GM10248 (cell line): ENCODE measurements around the gene FAM217A.
"Not testable (repeated sequence)": the region's sequence is repeated elsewhere in the genome, so short reads cannot be mapped to it uniquely, and the experiment has no call there.

Experiments
- CTCF ChIA-PET: fragments of 300-600 bp; sonication (Branson Sonifier 250); formaldehyde crosslinking; extraction: SDS; loops from one replicate; lab custom pipeline; 2021; ENCODE audit warnings: antibody characterized with exemption; lab: Yijun Ruan, JAX
- POLR2A ChIA-PET: fragments of 350-650 bp; sonication (Branson Sonifier 250); formaldehyde crosslinking; extraction: SDS; loops from one replicate; lab custom pipeline; 2020; ENCODE audit warnings: antibody characterized with exemption; lab: Yijun Ruan, JAX
- DNase-seq: peaks from one replicate; pipeline ENCODE4 v3.0.0; 2012; ENCODE audit errors: extremely low spot score
- TF ChIP-seq, protein P1 (sequence below): IDR thresholded peaks from 2 replicates; pipeline ENCODE4 v1.5.1; 2012; ENCODE audit warnings: mild to moderate bottlenecking, low read depth; ENCODE audit errors: extremely low read depth, missing control alignments, control extremely low read depth

FAM217A gene

DNA sequence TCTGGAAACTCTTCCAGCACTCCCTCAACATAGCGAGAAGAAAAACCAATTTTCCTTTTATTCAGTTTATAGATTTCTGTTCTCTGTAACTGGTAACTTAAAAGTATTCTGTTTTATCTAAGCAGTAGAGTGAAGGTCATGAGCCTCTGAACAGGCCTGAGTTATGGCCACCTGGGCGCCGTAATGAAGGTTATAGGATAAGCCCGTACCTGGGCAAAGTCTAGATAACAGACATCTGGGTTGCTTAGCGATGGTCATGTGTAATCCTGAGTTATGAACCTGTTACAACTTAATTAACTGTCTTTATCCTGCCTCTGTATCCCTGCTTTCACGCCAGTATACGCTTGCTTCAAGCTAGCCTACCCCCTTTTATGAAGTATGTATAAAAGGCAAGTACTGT is 13.0 kb upstream of the FAM217A start:
- POLR2A ChIA-PET: no interaction called here
- CTCF ChIA-PET: no interaction called here
- TF ChIP-seq, protein P1, sequence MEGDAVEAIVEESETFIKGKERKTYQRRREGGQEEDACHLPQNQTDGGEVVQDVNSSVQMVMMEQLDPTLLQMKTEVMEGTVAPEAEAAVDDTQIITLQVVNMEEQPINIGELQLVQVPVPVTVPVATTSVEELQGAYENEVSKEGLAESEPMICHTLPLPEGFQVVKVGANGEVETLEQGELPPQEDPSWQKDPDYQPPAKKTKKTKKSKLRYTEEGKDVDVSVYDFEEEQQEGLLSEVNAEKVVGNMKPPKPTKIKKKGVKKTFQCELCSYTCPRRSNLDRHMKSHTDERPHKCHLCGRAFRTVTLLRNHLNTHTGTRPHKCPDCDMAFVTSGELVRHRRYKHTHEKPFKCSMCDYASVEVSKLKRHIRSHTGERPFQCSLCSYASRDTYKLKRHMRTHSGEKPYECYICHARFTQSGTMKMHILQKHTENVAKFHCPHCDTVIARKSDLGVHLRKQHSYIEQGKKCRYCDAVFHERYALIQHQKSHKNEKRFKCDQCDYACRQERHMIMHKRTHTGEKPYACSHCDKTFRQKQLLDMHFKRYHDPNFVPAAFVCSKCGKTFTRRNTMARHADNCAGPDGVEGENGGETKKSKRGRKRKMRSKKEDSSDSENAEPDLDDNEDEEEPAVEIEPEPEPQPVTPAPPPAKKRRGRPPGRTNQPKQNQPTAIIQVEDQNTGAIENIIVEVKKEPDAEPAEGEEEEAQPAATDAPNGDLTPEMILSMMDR: no peak
- no peak for DNase-seq

DNA sequence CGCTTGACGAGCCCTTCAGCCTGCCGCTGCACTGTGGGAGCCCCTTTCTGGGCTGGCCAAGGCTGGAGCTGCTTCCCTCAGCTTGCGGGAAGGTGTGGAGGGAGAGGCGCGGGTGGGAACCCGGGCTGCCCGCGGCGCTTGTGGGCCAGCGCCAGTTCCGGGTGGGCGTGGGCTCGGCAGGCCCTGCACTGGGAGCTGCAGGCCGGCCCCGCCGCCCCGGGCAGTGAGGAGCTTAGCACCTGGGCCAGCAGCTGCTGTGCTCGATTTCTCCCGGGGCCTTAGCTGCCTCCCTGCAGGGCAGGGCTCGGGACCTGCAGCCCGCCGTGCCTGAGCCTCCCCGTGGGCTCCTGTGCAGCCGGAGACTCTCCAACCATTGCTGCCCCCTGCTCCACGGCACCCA is 11.1 kb upstream of the FAM217A start:
- POLR2A ChIA-PET, CTCF ChIA-PET, DNase-seq: not testable (repeated sequence)

DNA sequence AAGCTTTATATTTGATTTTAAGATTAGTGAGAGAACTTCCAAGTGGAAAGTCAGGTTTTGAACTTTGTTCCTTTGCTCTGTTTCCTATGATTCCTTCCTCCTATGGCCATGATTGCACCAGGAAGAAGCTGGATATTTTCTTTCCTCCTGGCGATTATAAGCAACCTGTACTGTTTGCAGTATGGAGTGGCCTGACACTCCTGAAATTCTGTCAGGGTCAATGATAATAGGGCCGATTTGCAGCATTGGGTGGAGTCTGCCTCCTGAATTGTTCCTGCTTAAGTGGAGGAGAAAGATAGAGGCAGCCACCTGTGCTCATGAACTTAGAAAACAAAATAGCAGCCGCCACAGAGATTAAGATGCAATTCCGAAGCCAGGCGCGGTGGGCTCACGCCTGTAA is 9.8 kb upstream of the FAM217A start:
- ChIA-PET CTCF (no interaction called here), POLR2A (no interaction called here)
- no peak for DNase-seq
- TF ChIP-seq, protein P1: no peak

DNA sequence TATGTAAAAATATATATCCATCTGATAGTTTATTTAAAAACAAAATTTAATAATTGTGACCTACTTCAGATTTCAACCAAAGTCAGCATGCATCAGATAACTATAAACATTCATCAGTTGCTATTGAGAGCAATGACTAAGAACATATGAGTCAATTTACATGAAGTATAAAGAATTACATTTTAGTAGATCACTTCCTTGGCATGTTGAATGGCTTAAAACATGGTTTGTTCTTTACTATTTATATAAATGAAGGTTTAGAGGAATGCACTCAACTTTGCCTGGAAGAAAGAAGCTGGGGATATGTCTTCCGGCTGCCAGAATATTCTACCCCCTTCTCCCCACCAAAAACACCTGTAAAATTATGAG is 6.4 kb upstream of the FAM217A start:
- POLR2A ChIA-PET: no interaction called here
- CTCF ChIA-PET: no interaction called here

DNA sequence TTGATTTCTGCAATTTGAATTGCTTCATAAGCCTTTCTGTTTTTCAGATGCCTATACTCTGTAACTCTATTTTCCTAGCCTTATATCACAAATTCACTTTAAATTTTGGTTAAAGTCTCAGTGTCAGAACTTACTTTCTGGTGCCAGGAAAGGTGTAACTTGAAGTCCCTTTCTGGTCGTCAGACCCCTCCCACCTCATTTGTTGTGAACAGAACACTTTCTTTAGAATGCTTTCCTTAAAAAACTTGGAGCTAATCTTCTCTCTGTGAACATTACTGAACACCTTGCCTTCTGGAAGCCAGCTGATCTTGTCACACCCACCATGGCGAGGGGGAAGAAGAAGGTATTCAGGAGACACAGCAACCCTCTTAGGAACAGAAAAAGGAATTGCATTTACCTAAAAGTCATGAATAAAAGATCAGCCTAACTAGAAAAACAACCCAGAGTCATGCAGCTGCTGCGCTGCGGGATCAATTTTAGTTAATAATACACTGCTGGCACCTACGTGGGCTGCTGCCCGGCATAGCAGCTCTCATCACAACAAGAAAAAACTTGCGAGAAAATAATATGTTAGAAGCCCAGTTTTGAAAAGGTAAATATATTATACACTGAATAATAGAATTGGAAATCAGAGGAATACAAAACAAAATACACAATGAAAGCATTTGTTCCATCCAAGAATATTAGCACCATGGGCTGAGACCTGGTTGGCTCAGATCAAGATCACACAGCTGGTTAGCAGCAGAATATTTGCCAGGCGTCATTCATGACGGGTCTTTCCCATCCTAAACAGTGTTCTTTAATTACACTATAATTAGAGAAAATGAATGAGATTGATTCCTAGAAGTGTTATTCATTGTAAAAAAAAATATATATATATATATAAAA is 5.8 kb upstream of the FAM217A start:
- ChIA-PET CTCF (interaction anchor here (0.9 kb wide), 1 partner anchor 17 kb away, joined by 4 read pairs; no protein-coding TSS in a partner anchor), POLR2A (no interaction called here)
- TF ChIP-seq, protein P1: no peak
- DNase-seq: no peak

More for the DNA sequence above, 6.4 kb upstream of the FAM217A start:
- no peak for DNase-seq
- TF ChIP-seq, protein P1: no peak

DNA sequence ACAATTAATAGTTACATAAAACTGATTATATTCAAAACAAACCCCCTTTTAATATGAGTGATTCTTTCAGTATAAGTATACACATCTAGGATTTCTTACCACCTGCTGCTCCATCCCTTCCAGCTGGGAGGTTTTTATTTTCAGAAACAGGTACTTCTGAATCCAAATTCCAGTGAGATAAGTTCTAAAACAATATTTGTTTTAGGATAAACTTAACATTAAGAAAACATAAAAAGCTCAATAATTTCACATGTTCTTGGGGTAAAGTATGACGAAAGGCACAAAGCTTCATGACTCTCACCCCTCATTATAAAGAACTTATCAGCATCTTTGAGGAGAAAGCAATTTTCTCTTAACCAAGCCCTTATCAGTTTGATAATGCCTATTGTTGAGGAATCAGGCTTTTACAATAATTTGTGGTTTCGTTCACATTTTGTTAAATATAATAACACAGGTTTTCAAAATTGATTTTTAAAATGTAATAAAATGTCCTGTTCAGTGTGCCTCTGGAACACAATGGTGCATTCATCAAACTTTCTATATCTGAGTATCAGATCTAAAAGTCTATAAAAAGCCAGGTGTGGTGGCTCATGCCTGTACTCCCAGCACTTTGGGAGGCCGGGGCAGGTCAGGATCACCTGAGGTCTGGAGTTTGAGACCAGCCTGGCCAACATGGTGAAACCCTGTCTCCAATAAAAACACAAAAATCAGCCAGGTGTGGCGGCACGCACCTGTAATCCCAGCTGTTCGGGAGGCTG is 4.3 kb downstream of the FAM217A start:
- no peak for DNase-seq
- ChIA-PET CTCF (no interaction called here), POLR2A (no interaction called here)
- TF ChIP-seq, protein P1: no peak

DNA sequence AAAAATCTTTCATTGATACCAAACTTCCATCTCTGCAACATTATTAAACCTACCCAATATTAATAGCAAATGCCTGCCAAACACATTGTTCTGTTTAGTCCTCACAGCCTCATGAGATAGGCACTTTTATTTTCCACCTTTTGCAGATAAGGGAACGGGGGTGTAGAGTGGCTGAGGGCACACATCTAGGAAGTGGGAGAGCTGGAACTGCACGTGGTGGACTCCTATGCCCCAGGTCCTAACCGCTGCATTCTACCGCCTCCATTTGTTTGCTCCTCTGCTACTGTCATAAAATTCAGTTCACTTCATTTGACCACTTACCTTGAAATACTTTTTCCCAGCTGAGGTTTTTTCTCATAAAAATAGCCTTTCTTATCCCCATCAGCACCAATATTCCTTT is 7.6 kb downstream of the FAM217A start:
- ChIA-PET CTCF (interaction anchor here (1.6 kb wide), 1 partner anchor 21 kb away, joined by 4 read pairs; no protein-coding TSS in a partner anchor), POLR2A (no interaction called here)
- TF ChIP-seq, protein P1: no peak
- no peak for DNase-seq
